Nucleus accumbens (tissue), 56 donors: ENCODE measurements around the gene KBTBD3.
"Not testable (repeated sequence)": the region's sequence is repeated elsewhere in the genome, so short reads cannot be mapped to it uniquely, and the experiment has no call there.

ENCODE experiments used
- DNase-seq, 56 donors: peaks; one replicate each; lab custom pipeline; 2025; lab: John Stamatoyannopoulos, UW

Gene KBTBD3

GRCh38 chr11:106061954-106062949 lies 14.9 kb downstream of the KBTBD3 start:
- DNase-seq = no peak

- DNase-seq = no peak
Observed at GRCh38 chr11:106061249-106061784, 15.8 kb downstream of the KBTBD3 start.

GRCh38 chr11:106059617-106060016 lies 17.5 kb downstream of the KBTBD3 start:
- DNase-seq = no peak

- not testable (repeated sequence) for DNase-seq
Observed at GRCh38 chr11:106058377-106058776, 18.8 kb downstream of the KBTBD3 start.

- DNase-seq = no peak
Observed at GRCh38 chr11:106051103-106051502, 26.0 kb downstream of the KBTBD3 start.

- DNase-seq = no peak
Observed at GRCh38 chr11:106049727-106050476, 27.2 kb downstream of the KBTBD3 start.

GRCh38 chr11:106047631-106048030 lies 29.5 kb downstream of the KBTBD3 start:
- no peak for DNase-seq

- no peak for DNase-seq
Observed at GRCh38 chr11:106043540-106043939, 33.6 kb downstream of the KBTBD3 start.

GRCh38 chr11:106032861-106033260 lies 44.3 kb downstream of the KBTBD3 start:
- DNase-seq = no peak

GRCh38 chr11:106031936-106032335 lies 45.2 kb downstream of the KBTBD3 start:
- no peak for DNase-seq

- no peak for DNase-seq
Observed at GRCh38 chr11:106031202-106031810, 45.8 kb downstream of the KBTBD3 start.

GRCh38 chr11:106030609-106031008 lies 46.5 kb downstream of the KBTBD3 start:
- DNase-seq = no peak

- DNase-seq = no peak
Observed at GRCh38 chr11:106022795-106023275, 54.3 kb downstream of the KBTBD3 start.

- peak; percentile 91 to 100 (median 99) for DNase-seq
Observed at GRCh38 chr11:106021967-106022794, 55.0 kb downstream of the KBTBD3 start, which contains the start of gene MSANTD4. MSANTD4 (minus strand) TSS chr11:106022240; CDS start chr11:106010917, 11,323 bp downstream.

GRCh38 chr11:106021181-106021966 lies 55.8 kb downstream of the KBTBD3 start:
- DNase-seq = no peak

- no peak for DNase-seq
Observed at GRCh38 chr11:106017093-106017492, 60.1 kb downstream of the KBTBD3 start.

- DNase-seq = no peak
Observed at GRCh38 chr11:106015066-106015465, 62.1 kb downstream of the KBTBD3 start.

GRCh38 chr11:106014620-106015019 lies 62.5 kb downstream of the KBTBD3 start:
- no peak for DNase-seq

- no peak for DNase-seq
Observed at GRCh38 chr11:106014035-106014434, 63.1 kb downstream of the KBTBD3 start.
